Aorta (tissue), 5 donors: Measurements from ENCODE around the gene SPDYE18. TPM values are rescaled to one million over a fixed set of nuclear protein-coding genes. Genes with fewer than 3 reads are reported as not detected.
A peak's percentile ranks its signal among the peaks of the same experiment; 100 is the strongest.
"Not testable (repeated sequence)": the region's sequence is repeated elsewhere in the genome, so short reads cannot be mapped to it uniquely, and the experiment has no call there.

Experiments used
- ATAC-seq: fragments of 200-7000 bp; cut with Tn5 transposase; one replicate; pipeline ENCODE4 v1.9.1; 2022; ENCODE audit warnings: moderate library complexity; ENCODE audit not compliant: low FRiP score
- DNase-seq, 2 donors: peaks; one replicate each; pipeline ENCODE4 v3.0.0-alpha.2; 2020
- H3K27ac ChIP-seq, 2 donors: one replicate each; pipeline ENCODE4 v1.5.1; 2013; ENCODE audit warnings: low read length in 2 of 2, mild to moderate bottlenecking in 2 of 2, moderate library complexity in 2 of 2, control low read depth in 1 of 2, inconsistent platforms in 1 of 2, low read depth in 1 of 2
- H3K27me3 ChIP-seq, 2 donors: one replicate each; pipeline ENCODE4 v1.6.1; 2013; ENCODE audit warnings: control low read depth in 1 of 2, low read length in 1 of 2, mild to moderate bottlenecking in 1 of 2, moderate library complexity in 1 of 2; ENCODE audit not compliant: insufficient read depth in 2 of 2, control insufficient read depth in 1 of 2
- H3K36me3 ChIP-seq, 2 donors: one replicate each; pipeline ENCODE4 v1.6.1; 2013; ENCODE audit warnings: control low read depth in 1 of 2, low read length in 1 of 2, mild to moderate bottlenecking in 1 of 2; ENCODE audit not compliant: insufficient read depth in 2 of 2, control insufficient read depth in 1 of 2
- H3K4me1 ChIP-seq, 2 donors: one replicate each; pipeline ENCODE4 v1.6.1; 2013; ENCODE audit warnings: low read length in 2 of 2, control low read depth in 1 of 2, mild to moderate bottlenecking in 1 of 2, moderate library complexity in 1 of 2; ENCODE audit not compliant: insufficient read depth in 2 of 2, control insufficient read depth in 1 of 2
- H3K4me3 ChIP-seq, 2 donors: one replicate each; pipeline ENCODE4 v1.5.1; 2013; ENCODE audit warnings: low read length in 2 of 2, control low read depth in 1 of 2, mild to moderate bottlenecking in 1 of 2
- H3K9me3 ChIP-seq: one replicate; pipeline ENCODE4 v1.6.1; 2013; ENCODE audit warnings: mild to moderate bottlenecking, low read length; ENCODE audit not compliant: control insufficient read depth
- WGBS, 2 donors: extraction: QIAGEN DNeasy Blood & Tissue Kit; methylation state at CpG; one replicate each; pipeline ENCODE4 v1.1.7; 2013; 5-methylcytosine and 5-hydroxymethylcytosine counted together
- intact Hi-C, 2 donors: fragments of 100-400 bp; cut with DNase I; formaldehyde crosslinking; loops; one replicate each; pipeline versions ENCODE4 v1.14.2 to v1.15.0; 2022
- polyA plus RNA-seq, 2 donors: library from polyadenylated mRNA; stranded (reverse); fragments of 200-250 nt; gene quantifications; one replicate each; pipeline ENCODE4 v1.2.3, GENCODE V29; 2013
- total RNA-seq, 2 donors: library from RNA; stranded (reverse); fragmentation: NEBNext Ultra II Directional; extraction: Animal tissue kit (Norgen Biotek cat#: 25700); gene quantifications; one replicate each; pipeline ENCODE4 v1.2.1, GENCODE V29; 2021
- donor health status: healthy with polysubstance abuse.
- donor health status: Bipolar disorder and iron deficiency.
- donor health status: DM: no; HTN: no; CAD: no.
- donor health status: DM: no; HTN: no; CAD: no.
- donor health status: DM: yes; HTN: yes; CAD: no.

Gene SPDYE18
- total and polyA plus RNA-seq, 4 donors: 0.23 to 1.3 (median 1.2) TPM; not detected in 1

DNA sequence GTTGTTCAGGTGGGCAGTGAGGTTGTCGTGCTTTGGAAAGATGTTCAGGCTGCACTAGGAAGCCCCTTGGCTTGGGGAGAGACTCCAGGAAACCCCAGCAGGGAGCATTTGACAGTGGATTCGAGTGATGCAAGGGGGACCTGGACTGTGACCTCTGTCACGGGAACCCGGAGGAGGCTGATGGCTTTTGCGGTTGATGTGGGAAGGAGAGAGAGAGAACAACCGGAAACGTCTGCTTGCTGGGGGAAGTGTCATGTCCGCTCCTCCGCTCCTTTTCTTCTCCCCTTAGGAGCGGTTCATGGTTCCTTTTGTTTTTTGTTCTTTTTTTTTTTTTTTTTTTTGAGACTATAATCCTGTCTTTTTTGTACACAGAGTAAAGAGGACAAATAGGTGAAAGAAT, 36.0 kb downstream of the SPDYE18 start:
- WGBS, 2 donors: 91 to 95% methylated on average over 6 to 7 of the region's 10 CpGs
- ATAC-seq, H3K27me3 ChIP-seq, H3K36me3 ChIP-seq, H3K9me3 ChIP-seq, H3K4me3 ChIP-seq, intact Hi-C loops, H3K4me1 ChIP-seq, H3K27ac ChIP-seq, DNase-seq: not testable (repeated sequence)

DNA sequence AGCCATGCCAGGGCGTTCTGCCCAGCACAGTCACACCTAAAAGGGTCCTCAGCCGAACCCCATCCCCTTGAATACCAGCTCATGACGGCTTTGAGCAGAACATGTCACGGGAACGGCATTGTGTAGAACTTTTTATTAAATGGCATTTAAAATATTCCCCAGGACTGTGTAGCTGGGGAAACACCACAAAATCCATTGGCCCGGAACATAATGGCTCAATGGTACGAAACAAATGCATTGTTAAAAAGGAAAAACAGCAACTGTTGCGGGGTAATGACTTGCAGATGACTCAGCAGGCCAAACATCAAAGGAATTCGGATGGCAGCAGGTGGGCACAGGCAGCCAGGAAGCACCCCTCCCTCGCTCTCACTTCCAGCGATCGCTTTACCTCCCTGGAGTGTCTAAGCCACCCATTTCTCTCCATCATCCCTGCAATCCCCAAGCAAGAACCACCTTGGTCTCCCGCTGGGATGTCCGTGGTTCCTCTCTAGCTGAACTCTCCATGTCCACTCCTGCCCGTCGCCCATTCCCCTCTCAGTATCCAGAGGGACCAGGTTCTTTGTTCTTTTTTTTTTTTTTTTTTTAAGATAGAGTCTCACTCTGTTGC, 52.2 kb downstream of the SPDYE18 start:
- H3K4me1 ChIP-seq, H3K27ac ChIP-seq, H3K9me3 ChIP-seq, H3K36me3 ChIP-seq, H3K27me3 ChIP-seq, intact Hi-C loops, DNase-seq, H3K4me3 ChIP-seq, ATAC-seq: not testable (repeated sequence)
- WGBS, 2 donors: 79 to 84% methylated on average over 12 to 13 of the region's 16 CpGs

DNA sequence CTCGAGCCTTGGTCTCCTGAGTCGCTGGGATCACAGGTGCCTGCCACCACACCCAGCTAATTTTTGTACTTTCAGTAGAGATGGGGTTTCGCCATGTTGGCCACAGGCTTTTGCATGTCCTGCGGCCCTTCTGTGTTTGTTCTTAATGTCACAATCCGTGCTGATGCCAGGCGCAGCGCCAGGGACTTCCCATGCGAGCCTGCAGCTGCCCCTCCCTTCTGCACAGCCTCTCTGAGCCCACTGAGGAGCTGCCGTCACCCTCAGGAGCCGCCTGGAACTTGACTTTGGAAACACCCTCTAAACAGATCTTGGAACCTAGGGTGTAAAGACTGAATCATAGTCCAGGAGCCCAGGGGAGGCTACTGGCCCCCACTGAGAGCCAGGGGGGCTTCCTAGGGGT, 54.4 kb downstream of the SPDYE18 start:
- H3K9me3 ChIP-seq, intact Hi-C loops, H3K27me3 ChIP-seq, H3K36me3 ChIP-seq, H3K4me1 ChIP-seq, H3K4me3 ChIP-seq, H3K27ac ChIP-seq: not testable (repeated sequence)
- peak; percentile 83 to 86 for DNase-seq
- 48 to 54% methylated on average over 10 of the region's 10 CpGs for WGBS, 2 donors
- peak; percentile 76 for ATAC-seq

GRCh38 chr7:77006127-77007110, 55.9 kb downstream of the SPDYE18 start:
- H3K4me3 ChIP-seq, DNase-seq, H3K4me1 ChIP-seq, H3K27me3 ChIP-seq, intact Hi-C loops, H3K36me3 ChIP-seq, H3K9me3 ChIP-seq, H3K27ac ChIP-seq: not testable (repeated sequence)
- 84 to 92% methylated on average over 10 to 16 of the region's 22 CpGs for WGBS, 2 donors
- ATAC-seq: peak; percentile 43

- H3K27me3 ChIP-seq, DNase-seq, H3K9me3 ChIP-seq, ATAC-seq, H3K4me3 ChIP-seq, H3K4me1 ChIP-seq, H3K36me3 ChIP-seq, H3K27ac ChIP-seq, intact Hi-C loops: not testable (repeated sequence)
- 84 to 88% methylated on average over 14 to 23 of the region's 27 CpGs for WGBS, 2 donors
These were observed 56.8 kb downstream of the SPDYE18 start for GRCh38 chr7:77005461-77006057.

DNA sequence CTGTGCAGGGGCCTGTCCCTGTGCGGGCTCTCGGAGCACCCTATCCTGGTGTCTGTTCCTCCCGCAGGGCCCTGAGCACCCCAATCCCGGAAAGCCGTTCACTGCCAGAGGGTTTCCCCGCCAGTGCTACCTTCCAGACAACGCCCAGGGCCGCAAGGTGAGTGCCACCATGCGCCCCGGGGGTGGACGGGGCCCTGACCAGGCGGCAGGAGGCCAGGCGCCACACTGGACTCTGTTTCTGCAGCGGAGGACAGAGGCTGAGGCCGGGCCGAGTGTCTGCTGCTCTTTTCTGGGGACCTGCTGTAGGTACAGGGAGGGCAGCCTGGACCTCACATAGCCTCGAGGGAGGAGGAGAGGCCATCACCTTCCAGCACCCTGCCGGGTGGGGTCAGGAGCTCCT, 58.2 kb downstream of the SPDYE18 start:
- H3K27ac ChIP-seq, H3K4me1 ChIP-seq, DNase-seq, intact Hi-C loops, ATAC-seq, H3K36me3 ChIP-seq, H3K4me3 ChIP-seq, H3K9me3 ChIP-seq, H3K27me3 ChIP-seq: not testable (repeated sequence)
- WGBS, 2 donors: 90 to 92% methylated on average over 9 to 13 of the region's 18 CpGs

- H3K27ac ChIP-seq, ATAC-seq, H3K27me3 ChIP-seq, H3K4me1 ChIP-seq, H3K4me3 ChIP-seq, H3K9me3 ChIP-seq, intact Hi-C loops, H3K36me3 ChIP-seq, DNase-seq: not testable (repeated sequence)
- WGBS, 2 donors: 93 to 95% methylated on average over 9 to 10 of the region's 10 CpGs
These were observed 59.1 kb downstream of the SPDYE18 start for GRCh38 chr7:77003241-77003640.

GRCh38 chr7:77002678-77003233, 59.6 kb downstream of the SPDYE18 start:
- ATAC-seq, H3K36me3 ChIP-seq, H3K4me3 ChIP-seq, H3K9me3 ChIP-seq, intact Hi-C loops, DNase-seq, H3K27ac ChIP-seq, H3K4me1 ChIP-seq, H3K27me3 ChIP-seq: not testable (repeated sequence)
- 92 to 93% methylated on average over 21 of the region's 21 CpGs for WGBS, 2 donors
